Gastrocnemius medialis (tissue), 4 donors: ENCODE data around the gene ATE1. TPM values are rescaled to one million over a fixed set of nuclear protein-coding genes. Genes with fewer than 3 reads are reported as not detected.

Source experiments
- ATAC-seq, 2 donors: fragments of 150-250 bp; one replicate each; pipeline ENCODE4 v1.9.1; 2016
- DNase-seq, 2 donors: peaks; one replicate each; pipeline ENCODE4 v3.0.0-alpha.2; 2019
- H3K27ac ChIP-seq, 4 donors: fragments of 200-600 bp; sonication (generic); 1 replicate in 1 of 4; 2 replicates in 3 of 4; pipeline ENCODE4 v1.5.1; 2016 to 2018; ENCODE audit warnings: mild to moderate bottlenecking in 2 of 4, moderate library complexity in 1 of 4
- H3K27me3 ChIP-seq, 3 donors: fragments of 200-600 bp; sonication (generic) in 2 of 3; 1 replicate in 1 of 3; 2 replicates in 2 of 3; pipeline versions ENCODE4 v1.5.1 to v1.6.0; 2016 to 2019; ENCODE audit warnings: mild to moderate bottlenecking in 1 of 3, moderate library complexity in 1 of 3
- H3K36me3 ChIP-seq, 2 donors: fragments of 200-600 bp; sonication (generic) in 1 of 2; one replicate each; pipeline ENCODE4 v1.5.1; 2017 to 2018
- H3K4me1 ChIP-seq, 2 donors: fragments of 200-600 bp; sonication (generic) in 1 of 2; one replicate each; pipeline ENCODE4 v1.5.1; 2016 to 2017; ENCODE audit warnings: mild to moderate bottlenecking in 2 of 2
- H3K4me3 ChIP-seq, 4 donors: fragments of 200-600 bp; sonication (generic) in 3 of 4; 1 replicate in 1 of 4; 2 replicates in 3 of 4; pipeline ENCODE4 v1.5.1; 2016 to 2019; ENCODE audit warnings: mild to moderate bottlenecking in 2 of 4
- H3K9me3 ChIP-seq, 3 donors: fragments of 200-600 bp; sonication (generic) in 2 of 3; 1 replicate in 1 of 3; 2 replicates in 2 of 3; pipeline ENCODE4 v1.5.1; 2016 to 2019
- POLR2A ChIP-seq, 2 donors: fragments of 450-650 bp; IDR thresholded peaks; one replicate each; pipeline ENCODE4 v1.6.1; 2017; ENCODE audit warnings: antibody characterized with exemption in 2 of 2, mild to moderate bottlenecking in 2 of 2, moderate library complexity in 2 of 2
- in situ Hi-C, 4 donors: fragments of 200-750 bp; cut with MboI; loops; one replicate each; pipeline versions ENCODE4 v1.15.0 to v1.8.0; 2017; ENCODE audit warnings: low sequenced_read_pairs in 4 of 4
- intact Hi-C: fragments of 100-400 bp; cut with DNase I; formaldehyde crosslinking; loops from one replicate; pipeline ENCODE4 v1.15.1; 2023; ENCODE audit warnings: low total_unique reads
- total RNA-seq, 4 donors: library from RNA; depleted of rRNA; stranded (reverse); fragments of >200 nt; gene quantifications; one replicate each; pipeline versions ENCODE4 v1.1.0 to v1.2.3, GENCODE V29; 2016
- TF ChIP-seq, protein P1 (sequence below), 5 experiments: fragments of 450-650 bp in 3 of 5; fragments of 200-600 bp in 2 of 5; sonication (generic) in 2 of 5; IDR thresholded peaks in 4 of 5; conservative IDR thresholded peaks in 1 of 5; 1 replicate in 4 of 5; 2 replicates in 1 of 5; pipeline ENCODE4 v1.5.1; 2016 to 2019; ENCODE audit warnings: antibody characterized with exemption in 5 of 5, mild to moderate bottlenecking in 3 of 5, moderate library complexity in 3 of 5

Gene ATE1
- total RNA-seq, 4 donors from 2014 or later: 34.3 to 57.6 (median 39.4) TPM

DNA sequence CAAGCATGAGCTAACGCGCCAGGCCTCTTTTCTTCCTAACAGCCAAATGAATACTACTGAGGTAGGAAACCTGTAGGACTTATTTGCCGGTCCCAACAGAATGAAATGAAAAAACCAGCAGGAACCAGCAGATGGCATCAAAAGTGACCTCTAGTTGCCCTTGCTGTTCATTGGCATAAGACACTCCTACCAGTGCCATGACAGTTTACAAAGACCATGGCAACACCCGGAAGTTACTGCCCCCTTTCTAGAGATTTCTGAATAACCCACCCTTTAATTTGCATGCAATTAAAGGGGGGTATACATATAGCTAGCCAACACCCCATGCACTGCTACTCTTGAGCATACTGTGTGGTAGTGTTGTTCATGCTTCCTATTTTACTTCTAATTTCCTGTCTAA lies 65.2 kb downstream of the ATE1 start:
- Histone ChIP-seq H3K9me3 (no peaks in the 10 kb centered on the region), H3K27ac (no peak overlapping the region), H3K4me3 (no peak overlapping the region), H3K27me3 (no peaks in the 10 kb centered on the region), H3K36me3 (peaks cover 0 to 10% of the 10 kb centered on the region in 2 donors), H3K4me1 (no peaks in the 10 kb centered on the region)
- in situ Hi-C loops (no loop called here), intact Hi-C loops (no loop called here)
- no peak for ATAC-seq
- no peak for TF ChIP-seq POLR2A (IDR thresholded peaks at IDR 0.05)
- TF ChIP-seq, protein P1, sequence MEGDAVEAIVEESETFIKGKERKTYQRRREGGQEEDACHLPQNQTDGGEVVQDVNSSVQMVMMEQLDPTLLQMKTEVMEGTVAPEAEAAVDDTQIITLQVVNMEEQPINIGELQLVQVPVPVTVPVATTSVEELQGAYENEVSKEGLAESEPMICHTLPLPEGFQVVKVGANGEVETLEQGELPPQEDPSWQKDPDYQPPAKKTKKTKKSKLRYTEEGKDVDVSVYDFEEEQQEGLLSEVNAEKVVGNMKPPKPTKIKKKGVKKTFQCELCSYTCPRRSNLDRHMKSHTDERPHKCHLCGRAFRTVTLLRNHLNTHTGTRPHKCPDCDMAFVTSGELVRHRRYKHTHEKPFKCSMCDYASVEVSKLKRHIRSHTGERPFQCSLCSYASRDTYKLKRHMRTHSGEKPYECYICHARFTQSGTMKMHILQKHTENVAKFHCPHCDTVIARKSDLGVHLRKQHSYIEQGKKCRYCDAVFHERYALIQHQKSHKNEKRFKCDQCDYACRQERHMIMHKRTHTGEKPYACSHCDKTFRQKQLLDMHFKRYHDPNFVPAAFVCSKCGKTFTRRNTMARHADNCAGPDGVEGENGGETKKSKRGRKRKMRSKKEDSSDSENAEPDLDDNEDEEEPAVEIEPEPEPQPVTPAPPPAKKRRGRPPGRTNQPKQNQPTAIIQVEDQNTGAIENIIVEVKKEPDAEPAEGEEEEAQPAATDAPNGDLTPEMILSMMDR (IDR thresholded peaks at IDR 0.05 in 4 of 5, conservative IDR thresholded peaks at IDR 0.05 in 1 of 5): no peak
- DNase-seq: no peak

- no peaks in the 10 kb centered on the region for H3K27me3 ChIP-seq
- H3K27ac ChIP-seq: no peak overlapping the region
- H3K36me3 ChIP-seq: peaks cover 0 to 16% of the 10 kb centered on the region in 2 donors
- ATAC-seq (no peak), DNase-seq (no peak)
- no peak for TF ChIP-seq POLR2A (IDR thresholded peaks at IDR 0.05)
- H3K4me1 ChIP-seq: no peaks in the 10 kb centered on the region
- intact Hi-C loops: no loop called here
- in situ Hi-C loops: no loop called here
- no peak overlapping the region for H3K4me3 ChIP-seq
- H3K9me3 ChIP-seq: no peaks in the 10 kb centered on the region
Observed at GRCh38 chr10:121862042-121862441, 65.8 kb downstream of the ATE1 start.

- in situ Hi-C loops (no loop called here), intact Hi-C loops (no loop called here)
- DNase-seq: no peak
Observed at GRCh38 chr10:121860810-121861209, 67.0 kb downstream of the ATE1 start.

GRCh38 chr10:121854809-121855445 lies 72.9 kb downstream of the ATE1 start:
- no peak for DNase-seq
- no peaks in the 10 kb centered on the region for H3K27me3 ChIP-seq

More at GRCh38 chr10:121860810-121861209, 67.0 kb downstream of the ATE1 start:
- Histone ChIP-seq H3K36me3 (peaks cover 0 to 16% of the 10 kb centered on the region in 2 donors), H3K27ac (no peak overlapping the region), H3K4me1 (no peaks in the 10 kb centered on the region), H3K4me3 (no peak overlapping the region), H3K9me3 (no peaks in the 10 kb centered on the region), H3K27me3 (no peaks in the 10 kb centered on the region)
- TF ChIP-seq, protein P1 (IDR thresholded peaks at IDR 0.05 in 4 of 5, conservative IDR thresholded peaks at IDR 0.05 in 1 of 5): no peak
- no peak for TF ChIP-seq POLR2A (IDR thresholded peaks at IDR 0.05)
- ATAC-seq: no peak

GRCh38 chr10:121853950-121854349 lies 73.9 kb downstream of the ATE1 start:
- TF ChIP-seq, protein P1 (IDR thresholded peaks at IDR 0.05 in 4 of 5, conservative IDR thresholded peaks at IDR 0.05 in 1 of 5): no peak
- no peak for TF ChIP-seq POLR2A (IDR thresholded peaks at IDR 0.05)
- Histone ChIP-seq H3K4me3 (no peak overlapping the region), H3K36me3 (peaks cover 0 to 28% of the 10 kb centered on the region in 2 donors), H3K9me3 (no peaks in the 10 kb centered on the region), H3K4me1 (no peaks in the 10 kb centered on the region), H3K27me3 (no peaks in the 10 kb centered on the region), H3K27ac (no peak overlapping the region)
- in situ Hi-C loops (no loop called here), intact Hi-C loops (no loop called here)
- no peak for ATAC-seq
- DNase-seq: no peak

More at GRCh38 chr10:121854809-121855445, 72.9 kb downstream of the ATE1 start:
- Histone ChIP-seq H3K9me3 (no peaks in the 10 kb centered on the region), H3K4me3 (no peak overlapping the region), H3K36me3 (peaks cover 0 to 23% of the 10 kb centered on the region in 2 donors), H3K4me1 (no peaks in the 10 kb centered on the region), H3K27ac (no peak overlapping the region)
- no peak for TF ChIP-seq POLR2A (IDR thresholded peaks at IDR 0.05)
- TF ChIP-seq, protein P1 (IDR thresholded peaks at IDR 0.05 in 4 of 5, conservative IDR thresholded peaks at IDR 0.05 in 1 of 5): no peak
- intact Hi-C loops (no loop called here), in situ Hi-C loops (no loop called here)
- ATAC-seq: no peak
